Thyroid gland (tissue), 4 donors: ENCODE data around the gene POLR2M. TPM values are rescaled to one million over a fixed set of nuclear protein-coding genes. Genes with fewer than 3 reads are reported as not detected.

ENCODE experiments used
- DNase-seq, 2 donors: peaks; one replicate each; pipeline ENCODE4 v3.0.0-alpha.2; 2019
- H3K27ac ChIP-seq, 3 donors: fragments of 200-600 bp; sonication (generic); 1 replicate in 2 of 3; 2 replicates in 1 of 3; pipeline ENCODE4 v1.5.1; 2016 to 2019; ENCODE audit warnings: mild to moderate bottlenecking in 1 of 3, moderate library complexity in 1 of 3
- H3K27me3 ChIP-seq: fragments of 200-600 bp; sonication (generic); one replicate; pipeline ENCODE4 v1.5.1; 2019
- H3K36me3 ChIP-seq, 2 donors: fragments of 200-600 bp; sonication (generic); one replicate each; pipeline ENCODE4 v1.5.1; 2016 to 2019
- H3K4me1 ChIP-seq, 2 donors: fragments of 200-600 bp; sonication (generic); one replicate each; pipeline ENCODE4 v1.5.1; 2017 to 2019
- H3K4me3 ChIP-seq, 3 donors: fragments of 200-600 bp; sonication (generic); replicated peaks in 1 of 3; 1 replicate in 2 of 3; 2 replicates in 1 of 3; pipeline ENCODE4 v1.5.1; 2016; ENCODE audit warnings: mild to moderate bottlenecking in 1 of 3
- H3K9me3 ChIP-seq: fragments of 200-600 bp; sonication (generic); one replicate; pipeline ENCODE4 v1.5.1; 2017
- CTCF ChIP-seq, 6 experiments: fragments of 200-600 bp in 3 of 6; fragments of 450-650 bp in 3 of 6; sonication (generic) in 3 of 6; IDR thresholded peaks; one replicate each; pipeline ENCODE4 v1.5.1; 2016 to 2019; ENCODE audit warnings: antibody characterized with exemption in 6 of 6, mild to moderate bottlenecking in 2 of 6, inconsistent platforms in 1 of 6, moderate library complexity in 1 of 6
- POLR2A ChIP-seq, 2 donors: fragments of 450-650 bp; IDR thresholded peaks; one replicate each; pipeline ENCODE4 v1.6.1; 2017; ENCODE audit warnings: antibody characterized with exemption in 2 of 2, mild to moderate bottlenecking in 2 of 2, moderate library complexity in 1 of 2
- WGBS, 2 donors: methylation state at CpG; one replicate each; pipeline ENCODE4 v1.1.5; 2017; 5-methylcytosine and 5-hydroxymethylcytosine counted together
- intact Hi-C: fragments of 100-400 bp; cut with DNase I; formaldehyde crosslinking; loops from one replicate; pipeline ENCODE4 v1.15.1; 2023
- total RNA-seq, 4 donors: library from RNA; depleted of rRNA; stranded (reverse); fragments of >200 nt; gene quantifications; one replicate each; pipeline ENCODE4 v1.2.3, GENCODE V29; 2016

POLR2M gene
- total RNA-seq, 4 donors from 2014 or later: 63.2 to 269 (median 70.6) TPM

DNA sequence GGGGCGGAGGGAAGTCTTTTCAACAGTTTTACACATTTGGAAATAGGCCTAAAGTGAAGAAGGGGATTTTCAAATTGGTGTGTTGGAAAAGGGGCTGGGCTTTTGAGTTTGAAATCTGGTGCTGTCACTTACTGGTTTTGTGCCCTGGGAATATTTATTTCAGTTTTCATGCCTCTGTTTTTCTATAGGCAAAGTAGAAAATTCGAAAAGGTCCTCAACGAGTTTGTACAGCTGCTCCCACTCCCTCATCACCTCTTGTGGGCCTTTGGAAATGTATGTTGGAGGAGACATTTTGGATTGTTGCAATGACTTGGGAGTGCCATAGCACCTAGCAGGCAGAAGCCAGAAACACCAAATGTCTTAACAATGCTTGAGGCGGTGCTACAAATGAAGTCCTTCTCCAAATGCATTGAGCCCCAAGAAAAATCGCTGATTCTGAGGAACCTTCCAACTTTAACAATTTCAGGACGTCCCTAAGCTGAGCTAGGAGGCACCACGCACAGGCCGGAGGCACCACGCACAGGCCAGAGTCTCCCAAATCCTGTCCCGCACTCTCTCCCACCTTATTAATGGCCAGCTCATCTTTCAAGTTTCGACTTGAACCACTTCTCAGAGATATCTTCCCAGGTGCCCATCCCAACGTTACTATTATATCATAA lies 639 bp upstream of the POLR2M start:
- Histone ChIP-seq H3K27ac (peak overlapping the region; percentile 73 to 96 (median 91)), H3K9me3 (no peaks in the 10 kb centered on the region), H3K36me3 (peaks cover 0 to 12% of the 10 kb centered on the region in 2 donors), H3K27me3 (no peaks in the 10 kb centered on the region), H3K4me1 (peaks cover 14 to 15% of the 10 kb centered on the region in 2 donors), H3K4me3 (peak overlapping the region in 1 of 3 donors; percentile 88)
- no peak for DNase-seq
- intact Hi-C loops: no loop called here
- WGBS, 2 donors: 65 to 68% methylated on average over 12 of the region's 12 CpGs
- no peak for TF ChIP-seq CTCF (IDR thresholded peaks at IDR 0.05)
- no peak for TF ChIP-seq POLR2A (IDR thresholded peaks at IDR 0.05)

- WGBS, 2 donors: 81% methylated on average over 4 of the region's 4 CpGs
- peak overlapping the region in 1 of 3 donors; percentile 96 for H3K27ac ChIP-seq
- peaks cover 9 to 33% of the 10 kb centered on the region in 2 donors for H3K36me3 ChIP-seq
- H3K4me3 ChIP-seq: peak overlapping the region in 1 of 3 donors; percentile 88
- TF ChIP-seq POLR2A (IDR thresholded peaks at IDR 0.05) (no peak), CTCF (IDR thresholded peaks at IDR 0.05) (no peak)
- DNase-seq: no peak
- H3K9me3 ChIP-seq: no peaks in the 10 kb centered on the region
- intact Hi-C loops: no loop called here
- peaks cover 14 to 15% of the 10 kb centered on the region in 2 donors for H3K4me1 ChIP-seq
- no peaks in the 10 kb centered on the region for H3K27me3 ChIP-seq
Measured at GRCh38 chr15:57708047-57708446, 1.5 kb downstream of the POLR2M start.

DNA sequence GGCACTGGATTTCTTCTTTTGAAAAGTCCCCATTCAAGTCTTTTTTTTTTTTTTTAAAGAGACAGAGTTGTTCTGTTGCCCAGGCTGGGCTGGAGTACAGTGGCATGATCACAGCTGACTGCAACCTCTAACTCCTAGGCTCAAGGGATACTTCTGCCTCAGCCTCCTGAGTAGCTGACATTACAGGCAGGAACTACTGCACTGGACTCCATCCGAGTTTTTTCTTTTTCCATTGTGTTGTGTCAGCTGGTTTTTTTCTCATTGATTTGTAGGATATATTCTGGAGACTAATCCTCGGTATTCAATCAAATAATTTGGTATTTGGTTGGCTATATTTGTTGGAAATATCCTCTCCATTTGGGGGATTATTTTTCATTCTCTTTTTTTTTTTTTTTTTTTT lies 11.8 kb downstream of the POLR2M start:
- intact Hi-C loops: no loop called here
- TF ChIP-seq POLR2A (IDR thresholded peaks at IDR 0.05) (no peak), CTCF (IDR thresholded peaks at IDR 0.05) (no peak)
- Histone ChIP-seq H3K9me3 (no peaks in the 10 kb centered on the region), H3K4me1 (no peaks in the 10 kb centered on the region), H3K27ac (no peak overlapping the region), H3K36me3 (peaks cover 8 to 23% of the 10 kb centered on the region in 2 donors), H3K4me3 (no peak overlapping the region), H3K27me3 (no peaks in the 10 kb centered on the region)
- DNase-seq: no peak
- 94 to 96% methylated on average over 2 of the region's 2 CpGs for WGBS, 2 donors

GRCh38 chr15:57720867-57721266 lies 14.4 kb downstream of the POLR2M start:
- no peaks in the 10 kb centered on the region for H3K9me3 ChIP-seq
- DNase-seq: no peak
- H3K4me3 ChIP-seq: no peak overlapping the region
- no peaks in the 10 kb centered on the region for H3K27me3 ChIP-seq
- H3K36me3 ChIP-seq: peaks cover 0 to 7% of the 10 kb centered on the region in 2 donors
- no peaks in the 10 kb centered on the region for H3K4me1 ChIP-seq
- no peak overlapping the region for H3K27ac ChIP-seq
- TF ChIP-seq POLR2A (IDR thresholded peaks at IDR 0.05) (no peak), CTCF (IDR thresholded peaks at IDR 0.05) (no peak)
- WGBS, 2 donors: 74 to 78% methylated on average over 3 of the region's 3 CpGs
- intact Hi-C loops: no loop called here

DNA sequence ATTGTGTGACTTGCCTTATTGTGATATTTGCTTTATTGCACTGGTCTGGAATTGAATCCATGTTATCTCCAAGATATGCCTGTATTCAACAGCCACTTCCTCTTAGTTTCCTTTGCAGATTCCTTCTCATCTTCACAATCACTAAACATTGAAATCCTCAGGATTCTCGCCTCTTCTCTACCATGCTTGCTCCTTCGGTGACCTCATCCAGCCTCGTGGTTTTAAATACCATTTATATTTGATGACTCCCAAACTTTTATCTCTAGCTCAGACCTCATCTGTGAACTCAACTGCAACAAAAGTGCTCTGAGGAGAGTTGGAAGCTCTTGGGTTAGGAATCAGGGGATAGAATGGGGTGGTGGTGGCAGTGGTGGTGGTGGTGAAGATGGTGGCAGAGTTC lies 19.9 kb downstream of the POLR2M start:
- Histone ChIP-seq H3K36me3 (no peaks in the 10 kb centered on the region), H3K4me3 (no peak overlapping the region), H3K9me3 (no peaks in the 10 kb centered on the region), H3K27me3 (no peaks in the 10 kb centered on the region), H3K27ac (no peak overlapping the region), H3K4me1 (no peaks in the 10 kb centered on the region)
- TF ChIP-seq POLR2A (IDR thresholded peaks at IDR 0.05) (no peak), CTCF (IDR thresholded peaks at IDR 0.05) (no peak)
- intact Hi-C loops: no loop called here
- 90 to 92% methylated on average over 3 of the region's 3 CpGs for WGBS, 2 donors
- DNase-seq: no peak
